A673 (cell line): ENCODE data around the gene PCDH7. TPM values are rescaled to one million over a fixed set of nuclear protein-coding genes. Genes with fewer than 3 reads are reported as not detected.
A peak's percentile ranks its signal among the peaks of the same experiment; 100 is the strongest.

Experiments used
- BruUV-seq: library from RNA; stranded (reverse); fragments of 400-500 nt; replicated peaks from 2 replicates; lab custom pipeline; 2021; lab: Mats Ljungman, UMichigan
- CTCF ChIA-PET: fragments of 300-600 bp; sonication (Branson Sonifier 250); formaldehyde crosslinking; loops from one replicate; lab custom pipeline; 2022; ENCODE audit warnings: antibody characterized with exemption; lab: Charles Lee
- POLR2A ChIA-PET: fragments of 300-600 bp; sonication (Branson Sonifier 250); formaldehyde crosslinking; loops from one replicate; lab custom pipeline; 2022; ENCODE audit warnings: antibody characterized with exemption; ENCODE audit not compliant: low non-redundant PET; lab: Charles Lee
- DNase-seq: peaks from one replicate; pipeline ENCODE4 v3.0.0-alpha.2; 2015; ENCODE audit warnings: low spot score
- H3K27ac ChIP-seq: fragments of 200-600 bp; sonication (generic); 2 replicates; pipeline ENCODE4 v1.5.1; 2016; ENCODE audit warnings: mixed run types, low read depth, mild to moderate bottlenecking, mixed read lengths, antibody characterized with exemption, low read length; ENCODE audit not compliant: poor library complexity, severe bottlenecking
- H3K27me3 ChIP-seq: fragments of 200-600 bp; sonication (generic); replicated peaks from 2 replicates; pipeline ENCODE4 v1.6.1; 2017; ENCODE audit warnings: mixed run types, low read depth, mild to moderate bottlenecking, mixed read lengths, antibody characterized with exemption, low read length; ENCODE audit not compliant: insufficient read depth, poor library complexity
- H3K36me3 ChIP-seq: fragments of 200-600 bp; sonication (generic); 2 replicates; pipeline ENCODE4 v1.6.1; 2016; ENCODE audit warnings: mixed run types, mild to moderate bottlenecking, mixed read lengths, antibody characterized with exemption, low read length; ENCODE audit not compliant: insufficient read depth, poor library complexity, severe bottlenecking
- H3K4me1 ChIP-seq: fragments of 200-600 bp; sonication (generic); 2 replicates; pipeline ENCODE4 v1.6.1; 2017; ENCODE audit warnings: mixed run types, mild to moderate bottlenecking, mixed read lengths, antibody characterized with exemption, low read length; ENCODE audit not compliant: insufficient read depth, poor library complexity, severe bottlenecking
- H3K4me3 ChIP-seq: fragments of 200-600 bp; sonication (generic); 2 replicates; pipeline ENCODE4 v1.5.1; 2016; ENCODE audit warnings: low read depth, mixed run types, mild to moderate bottlenecking, mixed read lengths, low read length; ENCODE audit not compliant: poor library complexity, severe bottlenecking
- H3K9me3 ChIP-seq: fragments of 200-600 bp; sonication (generic); 2 replicates; pipeline ENCODE4 v1.6.1; 2016; ENCODE audit warnings: mixed run types, low read depth, mild to moderate bottlenecking, mixed read lengths, antibody characterized with exemption, low read length; ENCODE audit not compliant: poor library complexity, severe bottlenecking
- EZH2 ChIP-seq: fragments of 200-600 bp; sonication (generic); IDR thresholded peaks from 2 replicates; pipeline ENCODE4 v1.6.1; 2017; ENCODE audit warnings: borderline replicate concordance, low read depth, mild to moderate bottlenecking, mixed read lengths, antibody characterized with exemption, low read length; ENCODE audit not compliant: poor library complexity, severe bottlenecking
- intact Hi-C: fragments of 100-400 bp; cut with micrococcal nuclease; formaldehyde crosslinking; loops from one replicate; pipeline ENCODE4 v1.10.0; 2022; ENCODE audit not compliant: unreplicated experiment
- total RNA-seq: library from RNA; stranded (reverse); gene quantifications from 2 replicates; pipeline ENCODE4 v1.2.3, GENCODE V29; 2021
- TF ChIP-seq, protein P1 (sequence below): fragments of 300-800, 200-600 bp; sonication (generic); conservative IDR thresholded peaks from 2 replicates; pipeline ENCODE4 v1.5.1; 2017; ENCODE audit warnings: low read depth, mild to moderate bottlenecking, antibody characterized with exemption, low read length, moderate library complexity, mixed read lengths

PCDH7 gene
- total RNA-seq, 1 experiment from 2014 or later, result 218 TPM

DNA sequence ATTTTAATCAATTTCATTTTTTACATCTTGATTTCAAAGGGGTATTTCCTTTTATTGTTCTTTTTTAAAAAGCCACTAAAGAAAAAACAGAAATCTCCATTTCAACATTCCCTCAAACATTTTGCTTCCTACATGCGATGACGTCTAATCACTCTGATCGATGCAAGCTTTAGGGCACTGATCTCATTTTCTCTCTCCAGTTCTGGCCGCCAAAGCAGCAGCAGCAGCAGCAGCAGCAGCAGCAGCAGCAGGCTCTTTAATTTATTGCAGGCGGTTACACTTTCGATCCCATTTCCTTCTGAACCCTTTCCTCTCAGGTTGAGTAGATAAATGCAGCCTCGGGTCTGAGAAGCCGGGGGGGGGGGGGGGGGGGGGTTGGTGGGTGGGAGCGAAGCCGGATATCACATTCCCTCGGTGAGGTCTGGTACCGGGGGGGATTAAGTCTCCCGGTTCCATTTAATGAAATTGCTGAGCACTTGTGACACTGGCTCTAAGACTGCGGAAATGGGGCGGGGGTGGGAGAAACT, 3.4 kb upstream of the PCDH7 start:
- ChIA-PET POLR2A (interaction anchor here (0.7 kb wide), 2 partner anchors 254 to 640 kb away, joined by 3 read pairs; no protein-coding TSS in a partner anchor), CTCF (interaction anchor here (0.6 to 0.7 kb wide), 4 partner anchors 114 to 423 kb away, joined by 3 read pairs; no protein-coding TSS in a partner anchor)
- BruUV-seq, result no TSS peak

DNA sequence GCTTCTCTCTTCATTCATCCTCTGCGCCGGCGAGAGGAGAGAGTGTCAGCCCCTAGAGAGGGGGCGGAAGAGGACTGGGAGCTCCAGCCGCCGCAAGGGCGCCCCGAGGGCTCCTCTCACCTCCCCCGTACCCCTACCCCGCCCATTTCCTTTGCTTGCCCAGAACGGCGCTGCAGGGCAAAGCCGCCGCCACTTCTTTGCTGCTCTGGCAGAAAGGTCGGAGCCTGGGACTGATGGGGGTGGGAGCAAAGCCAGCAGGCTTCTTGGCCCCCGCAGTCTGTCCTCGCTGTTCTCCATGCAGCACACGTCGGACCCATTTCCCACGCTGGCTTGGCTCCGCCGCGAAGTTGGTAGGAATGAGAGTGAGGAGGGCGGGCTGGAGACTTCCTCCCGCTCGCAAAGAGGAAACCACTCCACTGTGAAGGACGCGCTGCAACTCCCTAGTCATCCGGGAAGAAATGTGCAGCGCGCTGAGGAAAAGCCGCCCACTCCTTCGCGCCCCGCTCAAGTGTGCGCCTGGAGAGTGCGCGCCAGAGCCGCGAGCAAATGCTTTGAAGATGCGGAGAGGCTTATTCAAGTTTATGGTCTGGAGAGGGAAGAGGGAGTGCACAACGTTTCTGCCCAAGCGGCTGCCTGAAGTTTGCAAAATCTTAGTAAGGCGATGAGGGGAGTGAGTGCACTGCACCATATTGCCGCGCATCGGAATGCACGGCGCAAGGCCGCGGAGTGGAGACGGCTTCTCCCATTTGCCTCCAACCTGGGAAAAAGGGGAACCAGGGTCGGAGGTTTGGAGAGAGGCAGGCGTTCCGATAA, 2.8 kb upstream of the PCDH7 start:
- BruUV-seq, result TSS peak; percentile 39
- TF ChIP-seq, protein P1, sequence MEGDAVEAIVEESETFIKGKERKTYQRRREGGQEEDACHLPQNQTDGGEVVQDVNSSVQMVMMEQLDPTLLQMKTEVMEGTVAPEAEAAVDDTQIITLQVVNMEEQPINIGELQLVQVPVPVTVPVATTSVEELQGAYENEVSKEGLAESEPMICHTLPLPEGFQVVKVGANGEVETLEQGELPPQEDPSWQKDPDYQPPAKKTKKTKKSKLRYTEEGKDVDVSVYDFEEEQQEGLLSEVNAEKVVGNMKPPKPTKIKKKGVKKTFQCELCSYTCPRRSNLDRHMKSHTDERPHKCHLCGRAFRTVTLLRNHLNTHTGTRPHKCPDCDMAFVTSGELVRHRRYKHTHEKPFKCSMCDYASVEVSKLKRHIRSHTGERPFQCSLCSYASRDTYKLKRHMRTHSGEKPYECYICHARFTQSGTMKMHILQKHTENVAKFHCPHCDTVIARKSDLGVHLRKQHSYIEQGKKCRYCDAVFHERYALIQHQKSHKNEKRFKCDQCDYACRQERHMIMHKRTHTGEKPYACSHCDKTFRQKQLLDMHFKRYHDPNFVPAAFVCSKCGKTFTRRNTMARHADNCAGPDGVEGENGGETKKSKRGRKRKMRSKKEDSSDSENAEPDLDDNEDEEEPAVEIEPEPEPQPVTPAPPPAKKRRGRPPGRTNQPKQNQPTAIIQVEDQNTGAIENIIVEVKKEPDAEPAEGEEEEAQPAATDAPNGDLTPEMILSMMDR, result no peak
- no peak for TF ChIP-seq EZH2

More for the DNA sequence above, 3.4 kb upstream of the PCDH7 start:
- DNase-seq, result no peak
- Histone ChIP-seq H3K36me3 (no peaks in the 10 kb centered on the region), H3K4me1 (peaks cover 25% of the 10 kb centered on the region), H3K27ac (peak overlapping the region; percentile 96), H3K9me3 (no peaks in the 10 kb centered on the region), H3K4me3 (peak overlapping the region; percentile 93), H3K27me3 (no peaks in the 10 kb centered on the region)
- TF ChIP-seq EZH2, result no peak
- TF ChIP-seq, protein P1, result no peak
- intact Hi-C loops, result loop anchor here (5.0 to 10.0 kb wide), 4 partner anchors 368 to 978 kb away; no protein-coding TSS in a partner anchor

DNA sequence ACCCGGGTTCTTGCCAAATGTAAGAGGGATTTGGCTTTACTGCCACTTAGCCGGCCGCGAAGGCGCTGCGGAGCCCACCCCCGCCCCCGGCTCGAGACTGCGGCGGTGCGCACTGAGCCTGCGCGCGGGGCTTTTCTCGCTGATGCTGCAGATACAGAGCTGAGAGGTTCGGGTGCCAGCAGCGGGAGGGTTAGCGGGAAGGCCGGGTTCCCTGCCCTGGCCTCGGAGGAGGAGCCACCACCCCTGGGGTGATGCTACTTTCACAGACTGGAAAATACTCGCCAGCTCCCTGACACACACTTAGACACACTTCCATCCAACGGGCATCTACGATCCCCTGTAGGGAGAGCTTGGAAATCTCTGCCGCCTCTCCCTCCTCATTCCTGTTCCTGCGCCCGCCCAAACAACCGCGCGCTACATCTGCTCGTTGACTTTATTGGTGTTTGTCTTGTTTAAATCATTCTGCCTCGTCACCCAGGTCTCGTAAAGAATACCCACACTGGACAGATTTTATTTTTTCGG, 2.1 kb upstream of the PCDH7 start:
- no peaks in the 10 kb centered on the region for H3K9me3 ChIP-seq
- intact Hi-C loops, result loop anchor here (1.0 to 10.0 kb wide), 7 partner anchors 113 to 977 kb away; no protein-coding TSS in a partner anchor
- no peaks in the 10 kb centered on the region for H3K27me3 ChIP-seq
- ChIA-PET POLR2A (interaction anchor here (0.6 to 1.5 kb wide), 2 partner anchors 242 to 629 kb away, joined by 3 to 4 read pairs; no protein-coding TSS in a partner anchor), CTCF (interaction anchor here (0.9 kb wide), 1 partner anchor 8 kb away, joined by 3 read pairs; no protein-coding TSS in a partner anchor)
- H3K27ac ChIP-seq, result peak overlapping the region; percentile 96
- BruUV-seq, result no TSS peak
- H3K36me3 ChIP-seq, result peaks cover 11% of the 10 kb centered on the region
- H3K4me3 ChIP-seq, result peak overlapping the region; percentile 93
- H3K4me1 ChIP-seq, result peaks cover 25% of the 10 kb centered on the region
- DNase-seq, result peak; percentile 92
- TF ChIP-seq, protein P1, result no peak
- TF ChIP-seq EZH2, result no peak

More for the DNA sequence above, 2.8 kb upstream of the PCDH7 start:
- intact Hi-C loops, result loop anchor here (1.0 to 10.0 kb wide), 7 partner anchors 112 to 977 kb away; no protein-coding TSS in a partner anchor
- peak overlapping the region; percentile 96 for H3K27ac ChIP-seq
- no peaks in the 10 kb centered on the region for H3K27me3 ChIP-seq
- ChIA-PET POLR2A (interaction anchor here (1.5 kb wide), 1 partner anchor 243 kb away, joined by 4 read pairs; no protein-coding TSS in a partner anchor), CTCF (interaction anchor here (0.6 to 0.9 kb wide), 3 partner anchors 9 to 208 kb away, joined by 3 read pairs; no protein-coding TSS in a partner anchor)
- peaks cover 4% of the 10 kb centered on the region for H3K36me3 ChIP-seq
- H3K4me3 ChIP-seq, result peak overlapping the region; percentile 93
- H3K4me1 ChIP-seq, result peaks cover 25% of the 10 kb centered on the region
- H3K9me3 ChIP-seq, result no peaks in the 10 kb centered on the region
- DNase-seq, result peak; percentile 99
